C4-2B (cell line): Measurements from ENCODE around the gene SCFD2.

ENCODE experiments used
- H3K27ac ChIP-seq: fragments of 450-650 bp; 2 replicates; pipeline ENCODE4 v1.5.1; 2017
- CTCF ChIP-seq: fragments of 450-650 bp; conservative IDR thresholded peaks from 2 replicates; pipeline ENCODE4 v1.5.1; 2017; ENCODE audit warnings: mild to moderate bottlenecking
- ZFX ChIP-seq: fragments of 450-650 bp; IDR thresholded peaks from 2 replicates; pipeline ENCODE4 v1.6.1; 2017

Gene SCFD2

GRCh38 chr4:53103481-53103880 lies 262.4 kb downstream of the SCFD2 start:
- TF ChIP-seq ZFX = no peak
- TF ChIP-seq CTCF = no peak
- no peak overlapping the region for H3K27ac ChIP-seq

- TF ChIP-seq CTCF (no peak), ZFX (no peak)
- H3K27ac ChIP-seq = no peak overlapping the region
Measured at GRCh38 chr4:53101191-53101581, 264.7 kb downstream of the SCFD2 start.

GRCh38 chr4:53100501-53101190 lies 265.2 kb downstream of the SCFD2 start:
- no peak overlapping the region for H3K27ac ChIP-seq
- TF ChIP-seq CTCF (no peak), ZFX (no peak)

- TF ChIP-seq ZFX (no peak), CTCF (no peak)
- H3K27ac ChIP-seq = no peak overlapping the region
Measured at GRCh38 chr4:53098681-53099121, 267.2 kb downstream of the SCFD2 start.

GRCh38 chr4:53094040-53094439 lies 271.8 kb downstream of the SCFD2 start:
- TF ChIP-seq CTCF = no peak
- no peak for TF ChIP-seq ZFX

GRCh38 chr4:53089936-53090729 lies 275.7 kb downstream of the SCFD2 start:
- H3K27ac ChIP-seq = no peak overlapping the region
- no peak for TF ChIP-seq CTCF
- no peak for TF ChIP-seq ZFX

More at GRCh38 chr4:53094040-53094439, 271.8 kb downstream of the SCFD2 start:
- no peak overlapping the region for H3K27ac ChIP-seq

GRCh38 chr4:53088152-53088551 lies 277.7 kb downstream of the SCFD2 start:
- TF ChIP-seq CTCF (no peak), ZFX (no peak)
- H3K27ac ChIP-seq = no peak overlapping the region
